GM12891 (cell line): ENCODE results near the gene HOXD13.

Source experiments
- DNase-seq: peaks from one replicate; pipeline ENCODE4 v3.0.0; 2011; ENCODE audit warnings: low spot score; ENCODE audit not compliant: insufficient read length
- FAIRE-seq: peaks from 2 replicates; lab custom pipeline; 2011; peaks lifted over from hg19 to GRCh38; lab: Jason Lieb, UNC
- PAX5 ChIP-seq: IDR thresholded peaks from 2 replicates; pipeline ENCODE4 v1.6.1; 2011; ENCODE audit warnings: low read length, moderate library complexity, mild to moderate bottlenecking; ENCODE audit not compliant: insufficient read depth, severe bottlenecking
- POLR2A ChIP-seq: IDR thresholded peaks from 2 replicates; pipeline ENCODE4 v1.6.1; 2011; ENCODE audit warnings: low read depth, low read length, control low read depth
- POLR2AphosphoS5 ChIP-seq: IDR thresholded peaks from 2 replicates; pipeline ENCODE4 v1.6.1; 2011; ENCODE audit warnings: low read depth, low read length, control low read depth
- POU2F2 ChIP-seq: IDR thresholded peaks from 2 replicates; pipeline ENCODE4 v1.6.1; 2011; ENCODE audit warnings: low read depth, mild to moderate bottlenecking, control low read depth, low read length, moderate library complexity
- SPI1 ChIP-seq: IDR thresholded peaks from 2 replicates; pipeline ENCODE4 v1.6.1; 2011; ENCODE audit warnings: low read depth, low read length, control low read depth
- TAF1 ChIP-seq: IDR thresholded peaks from 2 replicates; pipeline ENCODE4 v1.6.1; 2011; ENCODE audit warnings: low read depth, low read length, control low read depth

The HOXD13 gene

GRCh38 chr2:176087330-176088047, 5.0 kb upstream of the HOXD13 start:
- no peak for TF ChIP-seq SPI1
- no peak for TF ChIP-seq POU2F2
- no peak for TF ChIP-seq PAX5
- no peak for TF ChIP-seq TAF1
- no peak for TF ChIP-seq POLR2AphosphoS5
- no peak for TF ChIP-seq POLR2A
- DNase-seq (no peak), FAIRE-seq (no peak)

DNA sequence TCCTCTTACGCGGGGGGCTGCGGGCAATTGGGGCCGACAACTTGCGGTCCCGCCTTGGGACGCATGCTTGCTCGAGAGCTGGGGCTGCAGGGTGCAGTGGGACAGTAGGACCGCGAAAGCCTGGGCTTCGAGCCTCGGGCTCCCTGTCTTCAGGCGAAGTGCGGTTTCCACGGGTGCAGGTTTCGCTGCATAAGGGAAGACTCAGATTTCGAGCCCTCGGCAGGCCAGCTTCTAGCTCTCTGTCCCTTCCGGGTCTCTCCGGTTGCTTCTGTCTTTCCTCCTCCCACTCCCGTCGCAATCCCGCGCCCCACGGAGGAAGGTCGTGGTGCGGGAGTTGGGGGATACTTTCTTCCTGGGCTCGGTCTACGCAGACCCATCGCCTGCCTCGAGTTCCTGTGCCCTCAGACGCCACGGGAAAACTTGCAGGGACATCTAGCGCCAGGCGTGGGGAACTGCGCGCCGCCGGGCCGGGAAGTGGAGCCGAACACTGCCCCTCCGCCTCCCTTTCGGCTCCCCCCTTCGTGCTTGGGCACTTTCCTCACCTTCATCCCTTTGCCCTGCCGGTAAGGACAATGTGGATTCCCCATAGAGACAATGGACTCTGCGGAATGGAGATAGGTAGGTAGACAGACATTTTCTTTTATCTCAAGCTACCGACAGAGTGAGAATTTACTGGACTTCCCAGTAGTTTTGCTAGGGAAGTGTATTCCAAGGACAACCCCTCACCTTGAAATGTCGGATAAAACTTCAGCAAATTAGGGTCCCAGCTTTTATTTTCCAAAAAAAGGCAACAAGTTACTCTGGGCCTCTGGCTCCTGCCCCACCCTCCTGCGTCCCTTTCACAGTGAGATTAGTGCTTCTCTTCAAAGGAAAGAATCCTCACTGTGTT, 4.2 kb upstream of the HOXD13 start:
- DNase-seq (peak; percentile 58), FAIRE-seq (peak; percentile 50)
- TF ChIP-seq POLR2A: no peak
- no peak for TF ChIP-seq TAF1
- no peak for TF ChIP-seq SPI1
- TF ChIP-seq POLR2AphosphoS5: no peak
- TF ChIP-seq PAX5: no peak
- TF ChIP-seq POU2F2: no peak

DNA sequence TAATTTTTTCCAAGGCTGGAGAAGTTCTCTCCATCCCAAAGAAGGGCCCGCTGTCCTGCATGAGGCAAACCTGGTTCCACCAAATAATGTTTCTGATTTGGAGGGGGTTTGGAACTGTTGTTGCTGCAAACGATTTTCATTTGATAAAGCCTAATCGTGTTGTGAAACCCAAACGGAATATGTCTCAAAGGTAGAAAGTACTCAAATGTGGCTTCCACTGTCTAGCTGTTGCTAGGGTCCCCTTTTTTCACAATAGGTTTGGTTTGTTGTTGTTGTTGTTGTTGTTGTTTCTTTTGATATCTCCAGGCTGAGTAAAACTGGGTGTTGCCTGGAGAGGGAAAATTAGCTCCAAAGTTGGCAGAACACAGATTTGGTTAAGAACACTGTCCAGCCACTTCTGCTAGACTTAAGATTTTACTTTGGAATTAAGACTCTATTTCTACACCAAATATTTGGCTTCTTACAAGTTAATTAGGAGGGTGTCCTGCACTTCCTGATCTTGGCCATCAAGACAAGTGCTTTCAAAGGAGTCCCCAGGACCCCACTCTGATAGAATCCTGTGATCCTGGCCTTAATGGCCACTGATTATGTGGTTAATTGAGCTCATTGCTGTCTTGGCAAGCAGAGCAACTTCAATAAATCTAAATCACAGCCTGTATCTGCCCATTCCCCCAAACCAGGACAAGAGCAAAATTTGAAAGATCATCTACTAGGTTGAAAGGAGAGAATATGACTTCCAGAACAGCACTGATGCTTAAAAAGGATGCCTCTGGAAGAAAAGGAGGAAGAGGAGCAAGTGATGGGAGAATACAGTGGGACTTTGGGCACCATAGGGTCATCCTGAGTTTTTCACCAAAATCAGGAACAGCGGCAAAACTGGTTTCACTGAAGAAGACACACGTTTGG, 3.3 kb upstream of the HOXD13 start:
- DNase-seq (no peak), FAIRE-seq (no peak)
- TF ChIP-seq POU2F2: no peak

DNA sequence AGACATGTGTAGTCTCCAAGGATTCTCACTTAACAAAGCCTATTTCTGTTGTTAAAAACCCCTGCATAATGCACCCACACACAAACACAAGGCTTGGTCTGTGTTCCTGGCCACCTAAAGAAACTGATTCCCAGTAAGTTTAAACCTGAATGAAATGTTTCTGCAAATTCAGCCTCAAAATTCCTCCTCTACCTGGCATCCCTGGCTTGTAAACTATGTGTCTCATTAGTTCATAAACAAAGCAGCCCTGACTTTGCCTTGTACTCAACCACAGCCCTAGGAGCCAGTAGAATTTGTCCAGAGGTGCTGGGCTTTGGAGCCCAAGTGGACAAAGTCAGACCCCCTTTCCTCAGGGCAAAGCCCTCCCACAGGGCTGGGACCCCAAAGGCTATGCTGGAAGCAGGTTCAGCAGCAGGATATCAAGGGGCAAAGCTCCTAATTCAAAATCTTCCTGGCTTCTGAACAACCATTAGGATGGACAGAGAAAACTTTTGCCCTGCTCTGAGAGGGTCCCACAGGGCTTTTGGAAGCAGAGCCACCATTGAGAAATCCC, 2.6 kb upstream of the HOXD13 start:
- DNase-seq: no peak
- no peak for FAIRE-seq
- TF ChIP-seq TAF1 (no peak), POU2F2 (no peak), SPI1 (no peak), POLR2A (no peak), POLR2AphosphoS5 (no peak), PAX5 (no peak)

DNA sequence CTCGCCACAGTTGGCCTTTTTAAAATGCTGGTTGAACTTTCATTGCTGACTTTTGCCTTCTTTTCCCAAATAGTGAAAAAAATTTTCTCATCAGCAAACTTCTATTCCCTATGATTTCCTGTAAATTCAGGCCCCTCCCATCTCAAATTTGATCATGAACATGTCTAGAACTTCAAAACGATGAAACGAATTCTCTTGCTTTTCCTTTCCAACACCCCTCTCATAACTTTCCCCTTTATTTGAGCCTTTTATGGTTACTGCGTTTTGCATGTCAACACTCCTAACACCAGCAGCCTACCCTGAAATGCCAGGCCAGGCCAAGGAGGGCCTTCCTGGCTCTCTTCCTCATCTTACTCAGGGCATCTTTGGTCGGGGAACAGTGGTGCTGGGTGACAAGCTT, 1.7 kb upstream of the HOXD13 start:
- DNase-seq: no peak
- TF ChIP-seq POLR2AphosphoS5: no peak
- no peak for TF ChIP-seq SPI1
- no peak for TF ChIP-seq POLR2A
- no peak for TF ChIP-seq TAF1
- TF ChIP-seq POU2F2: no peak
- TF ChIP-seq PAX5: no peak
- no peak for FAIRE-seq

GRCh38 chr2:176091329-176092258, 927 bp upstream of the HOXD13 start:
- TF ChIP-seq POU2F2: no peak
- no peak for TF ChIP-seq PAX5
- TF ChIP-seq TAF1: no peak
- no peak for TF ChIP-seq SPI1
- DNase-seq: no peak
- no peak for FAIRE-seq

DNA sequence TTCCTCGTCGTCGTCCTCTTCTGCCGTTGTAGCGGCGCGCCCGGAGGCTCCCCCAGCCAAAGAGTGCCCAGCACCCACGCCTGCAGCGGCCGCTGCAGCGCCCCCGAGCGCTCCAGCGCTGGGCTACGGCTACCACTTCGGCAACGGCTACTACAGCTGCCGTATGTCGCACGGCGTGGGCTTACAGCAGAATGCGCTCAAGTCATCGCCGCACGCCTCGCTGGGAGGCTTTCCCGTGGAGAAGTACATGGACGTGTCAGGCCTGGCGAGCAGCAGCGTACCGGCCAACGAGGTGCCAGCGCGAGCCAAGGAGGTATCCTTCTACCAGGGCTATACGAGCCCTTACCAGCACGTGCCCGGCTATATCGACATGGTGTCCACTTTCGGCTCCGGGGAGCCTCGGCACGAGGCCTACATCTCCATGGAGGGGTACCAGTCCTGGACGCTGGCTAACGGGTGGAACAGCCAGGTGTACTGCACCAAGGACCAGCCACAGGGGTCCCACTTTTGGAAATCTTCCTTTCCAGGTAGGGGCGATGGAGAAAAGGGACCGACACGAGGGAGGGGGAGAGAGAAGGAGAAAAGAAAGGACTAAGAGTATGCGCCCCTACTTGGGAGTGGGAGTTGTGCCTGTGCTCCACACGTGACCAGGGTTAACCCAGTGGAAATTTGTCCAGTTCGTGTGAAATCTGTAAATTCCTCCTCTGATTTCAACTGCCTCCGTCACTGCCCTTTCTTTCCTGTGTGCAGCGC, 800 bp downstream of the HOXD13 start:
- TF ChIP-seq POLR2A (no peak), POU2F2 (no peak), SPI1 (no peak), TAF1 (no peak), PAX5 (no peak), POLR2AphosphoS5 (no peak)
- DNase-seq: no peak
- FAIRE-seq: no peak

DNA sequence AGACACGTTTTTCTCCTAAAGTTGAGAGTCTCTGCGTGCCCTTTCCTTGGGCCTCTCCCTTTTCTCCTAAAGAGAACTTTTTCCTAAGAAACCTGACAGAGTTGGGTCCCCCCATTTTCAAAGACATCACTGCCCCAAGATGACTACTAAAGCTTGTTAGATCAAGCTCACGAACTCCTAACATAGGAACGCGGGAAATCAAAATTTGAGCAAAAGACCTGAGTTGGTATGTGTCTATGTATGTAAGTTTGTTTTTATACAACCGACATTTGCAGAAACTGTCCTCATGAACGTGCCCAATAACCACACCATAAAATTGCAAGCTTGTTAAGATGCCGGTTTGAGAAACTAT, 1.4 kb downstream of the HOXD13 start:
- FAIRE-seq (no peak), DNase-seq (no peak)
- TF ChIP-seq POU2F2 (no peak), PAX5 (no peak), SPI1 (no peak), TAF1 (no peak), POLR2AphosphoS5 (no peak), POLR2A (no peak)
